ENCODE data around the gene STXBP5L.
"Not testable (repeated sequence)": the region's sequence is repeated elsewhere in the genome, so short reads cannot be mapped to it uniquely, and the experiment has no call there.

The STXBP5L gene

DNA sequence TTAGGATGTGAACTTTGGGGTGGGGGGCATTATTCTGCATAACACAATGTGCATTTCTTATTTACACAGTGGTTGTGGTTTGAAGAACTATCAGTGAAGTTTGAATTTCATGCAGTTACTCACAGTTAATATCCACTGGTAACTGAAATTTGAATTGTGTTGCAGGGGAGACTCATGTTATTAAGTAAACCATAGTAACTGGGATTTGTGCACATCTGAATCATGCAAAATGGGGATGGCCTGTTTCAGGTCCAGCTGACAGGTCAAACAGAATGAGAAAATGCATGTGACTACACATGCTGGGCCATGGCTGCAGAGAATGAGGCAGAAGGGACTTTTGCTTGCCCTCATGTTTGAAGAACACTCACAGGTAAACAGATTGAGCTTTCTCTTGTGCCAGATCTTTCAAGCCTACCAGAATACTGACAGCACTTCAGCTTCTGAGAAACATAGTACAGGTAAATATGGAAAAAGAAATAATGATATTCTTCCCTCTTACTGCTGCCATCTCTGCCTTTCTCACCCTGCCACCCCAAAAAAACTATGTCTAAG, 522.7 kb downstream of the STXBP5L start:
- in situ Hi-C loops (cut with MboI; ENCODE audit: low sequenced_read_pairs, unreplicated experiment), result no loop called here
- DNase-seq (ENCODE audit: low spot score), result no peak
- TF ChIP-seq CTCF (IDR thresholded peaks at IDR 0.05; ENCODE audit: borderline replicate concordance, control extremely low read depth, extremely low read depth, insufficient read depth, missing control alignments), result no peak

DNA sequence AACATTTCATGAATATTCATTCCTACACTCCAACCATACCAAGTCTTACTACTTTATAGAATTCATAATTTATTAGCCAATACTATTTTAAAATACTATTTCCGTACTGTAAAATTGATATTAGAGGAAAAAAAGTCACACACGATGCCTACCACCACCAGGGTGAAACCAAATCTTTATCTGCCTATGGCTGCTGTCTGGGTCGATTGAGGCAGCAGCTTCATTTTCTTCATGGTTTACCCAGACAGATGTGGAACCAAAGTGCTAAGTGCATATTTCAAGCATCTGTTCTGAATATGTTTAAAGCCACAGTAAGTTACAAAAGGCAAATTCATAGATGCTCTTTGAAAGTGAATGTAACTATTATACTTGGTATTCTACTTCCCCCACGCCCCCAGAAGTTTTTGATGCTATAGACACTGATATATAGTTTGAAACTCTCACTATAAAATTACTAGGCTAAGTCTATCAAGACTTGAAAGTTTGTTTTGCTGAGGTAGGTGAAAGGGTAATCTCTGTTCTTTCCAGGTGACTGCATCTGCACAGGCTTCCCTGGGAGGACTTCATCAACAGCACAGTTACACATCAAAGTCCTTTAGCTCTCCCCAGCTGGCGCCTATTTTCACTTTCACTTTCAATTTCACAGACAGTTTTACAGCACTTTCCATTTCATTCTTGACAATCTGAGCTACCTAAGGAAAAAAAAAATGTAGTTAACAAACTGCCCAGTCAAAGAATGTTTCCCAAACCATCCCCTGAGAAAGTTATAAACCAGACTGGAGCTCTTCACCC, 523.9 kb downstream of the STXBP5L start:
- in situ Hi-C loops (cut with MboI; ENCODE audit: low sequenced_read_pairs, unreplicated experiment), result no loop called here
- peak; percentile 62 for DNase-seq (ENCODE audit: low spot score)

DNA sequence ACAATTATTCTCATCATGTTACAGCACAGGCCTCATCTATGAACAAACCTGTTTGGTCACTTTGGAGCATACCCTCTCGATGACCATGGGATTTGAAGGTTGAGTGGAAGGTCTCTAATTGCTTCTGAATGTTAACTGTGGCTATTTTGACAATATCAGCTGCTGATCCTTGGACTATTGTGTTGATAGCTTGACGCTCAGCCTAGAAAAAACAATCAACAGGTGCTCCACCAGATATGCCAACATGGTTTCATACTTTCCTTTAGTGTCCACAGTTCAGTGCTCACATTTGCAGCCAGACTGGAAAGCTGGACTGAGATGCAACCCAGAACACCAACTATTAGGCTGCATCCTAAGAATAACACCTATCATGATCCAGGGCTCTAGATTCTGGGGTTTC, 528.1 kb downstream of the STXBP5L start:
- in situ Hi-C loops (cut with MboI; ENCODE audit: low sequenced_read_pairs, unreplicated experiment), result no loop called here
- no peak for TF ChIP-seq CTCF (IDR thresholded peaks at IDR 0.05; ENCODE audit: borderline replicate concordance, control extremely low read depth, extremely low read depth, insufficient read depth, missing control alignments)
- DNase-seq (ENCODE audit: low spot score), result no peak

More for the DNA sequence above, 523.9 kb downstream of the STXBP5L start:
- no peak for TF ChIP-seq CTCF (IDR thresholded peaks at IDR 0.05; ENCODE audit: borderline replicate concordance, control extremely low read depth, extremely low read depth, insufficient read depth, missing control alignments)

GRCh38 chr3:121436641-121437040, 528.6 kb downstream of the STXBP5L start:
- DNase-seq (ENCODE audit: low spot score), result no peak
- in situ Hi-C loops (cut with MboI; ENCODE audit: low sequenced_read_pairs, unreplicated experiment), result no loop called here
- no peak for TF ChIP-seq CTCF (IDR thresholded peaks at IDR 0.05; ENCODE audit: borderline replicate concordance, control extremely low read depth, extremely low read depth, insufficient read depth, missing control alignments)

GRCh38 chr3:121443456-121443855, 535.5 kb downstream of the STXBP5L start:
- no peak for DNase-seq (ENCODE audit: low spot score)
- TF ChIP-seq CTCF (IDR thresholded peaks at IDR 0.05; ENCODE audit: borderline replicate concordance, control extremely low read depth, extremely low read depth, insufficient read depth, missing control alignments), result no peak
- in situ Hi-C loops (cut with MboI; ENCODE audit: low sequenced_read_pairs, unreplicated experiment), result no loop called here

- in situ Hi-C loops (cut with MboI; ENCODE audit: low sequenced_read_pairs, unreplicated experiment); DNase-seq (ENCODE audit: low spot score): not testable (repeated sequence)
Observed at GRCh38 chr3:121451752-121452151, 543.7 kb downstream of the STXBP5L start.

- DNase-seq (ENCODE audit: low spot score), result no peak
- no peak for TF ChIP-seq CTCF (IDR thresholded peaks at IDR 0.05; ENCODE audit: borderline replicate concordance, control extremely low read depth, extremely low read depth, insufficient read depth, missing control alignments)
- in situ Hi-C loops (cut with MboI; ENCODE audit: low sequenced_read_pairs, unreplicated experiment), result no loop called here
Observed at GRCh38 chr3:121462565-121462964, 554.6 kb downstream of the STXBP5L start.

All from GM13976 (cell line).